ENCODE results near the gene CDH15.

The CDH15 gene

DNA sequence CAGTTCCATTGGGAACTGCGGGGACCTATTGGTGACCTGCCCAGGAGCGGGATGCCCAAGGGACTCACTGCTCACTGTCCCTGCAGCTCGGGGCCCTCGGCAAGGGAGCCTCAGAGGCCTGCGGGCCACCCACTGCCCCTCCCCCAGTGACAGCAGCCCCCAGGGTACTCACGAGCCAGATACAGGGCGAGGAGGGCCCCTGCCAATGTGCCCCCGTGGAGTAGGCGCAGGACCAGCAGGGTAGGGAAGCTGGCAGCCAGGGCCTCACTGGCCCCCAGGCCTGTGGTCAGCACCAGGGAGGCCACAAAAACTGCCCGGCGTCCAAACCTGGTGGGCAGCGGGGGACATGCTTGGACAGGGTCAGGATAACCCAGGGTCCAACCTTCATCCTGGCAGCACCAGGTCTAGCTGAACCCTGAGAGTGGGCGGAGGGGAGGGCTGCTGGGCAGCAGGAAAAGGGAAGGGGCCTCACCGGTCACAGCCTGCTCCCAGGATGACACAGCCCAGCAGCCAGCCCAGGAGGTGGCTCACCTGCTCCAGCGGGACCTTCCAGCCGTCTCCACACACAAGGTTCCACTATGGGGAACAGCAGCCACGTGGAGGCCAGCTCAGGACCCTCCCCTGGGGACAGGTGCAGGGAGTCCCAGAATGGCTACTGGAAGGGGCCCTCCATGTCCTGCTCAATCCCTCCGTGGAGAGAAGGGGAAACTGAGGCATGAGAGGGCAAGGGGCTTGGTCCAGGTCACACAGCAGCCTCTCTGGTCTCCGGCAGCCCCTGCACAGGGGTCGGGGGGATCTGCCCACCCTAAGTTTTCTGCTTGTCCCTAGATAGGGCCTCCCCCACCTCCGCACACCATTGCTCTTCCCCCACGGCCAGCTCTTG is 27.9 kb downstream of the CDH15 start:
- DNase-seq (ENCODE audit: low read depth in 2 of 2), result no peak

GRCh38 chr16:89200124-89200849 is 28.7 kb downstream of the CDH15 start, which contains the start of gene SLC22A31:
Gene SLC22A31, minus strand, starts transcription at chr16:89200537. Its CDS starts 36 bp downstream, at chr16:89200501.
- DNase-seq (ENCODE audit: low read depth in 2 of 2), result no peak

- DNase-seq (ENCODE audit: low read depth in 2 of 2), result no peak
These were observed 29.4 kb downstream of the CDH15 start for GRCh38 chr16:89200850-89201411.

- peak; percentile 75 to 80 for DNase-seq (ENCODE audit: low read depth in 2 of 2)
These were observed 30.2 kb downstream of the CDH15 start for GRCh38 chr16:89201439-89202377.

DNA sequence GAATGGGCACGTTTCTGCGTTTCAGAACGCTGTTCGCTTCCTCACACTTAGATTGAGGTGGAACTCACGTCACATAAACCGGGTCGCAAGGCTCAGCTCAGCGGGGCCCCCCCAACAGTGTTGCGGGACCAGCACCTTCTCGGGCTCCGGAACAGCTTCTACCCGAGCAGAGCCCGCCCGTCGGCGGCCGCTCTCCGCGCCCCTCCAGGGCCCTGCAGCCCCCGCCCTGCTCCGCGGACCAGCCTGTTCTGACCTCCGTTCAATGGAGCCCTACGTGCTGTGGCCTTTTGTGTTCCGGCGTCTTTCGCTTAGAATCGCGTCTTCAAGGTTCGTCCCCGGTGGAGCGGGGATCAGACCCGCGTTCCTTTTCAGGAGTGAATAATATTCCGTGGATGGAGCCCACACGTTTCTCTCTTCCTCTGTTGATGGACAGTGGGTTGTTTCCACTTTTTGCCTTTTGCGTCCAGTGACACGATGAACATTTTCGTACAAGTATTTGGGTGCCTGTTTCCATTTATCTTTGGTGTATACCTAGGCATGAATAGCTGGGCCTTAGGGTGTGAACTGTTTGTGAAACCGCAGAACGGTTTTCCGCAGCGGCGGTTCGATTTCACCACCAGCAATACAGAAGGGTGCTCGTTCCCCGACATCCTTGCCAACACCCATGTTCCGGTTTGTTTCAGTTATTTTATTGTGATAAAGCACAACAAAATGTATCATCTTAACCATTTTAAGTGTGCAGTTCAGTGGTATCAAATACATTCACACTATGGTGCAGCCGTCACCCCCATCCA is 31.1 kb downstream of the CDH15 start:
- DNase-seq (ENCODE audit: low read depth in 2 of 2), result no peak

DNA sequence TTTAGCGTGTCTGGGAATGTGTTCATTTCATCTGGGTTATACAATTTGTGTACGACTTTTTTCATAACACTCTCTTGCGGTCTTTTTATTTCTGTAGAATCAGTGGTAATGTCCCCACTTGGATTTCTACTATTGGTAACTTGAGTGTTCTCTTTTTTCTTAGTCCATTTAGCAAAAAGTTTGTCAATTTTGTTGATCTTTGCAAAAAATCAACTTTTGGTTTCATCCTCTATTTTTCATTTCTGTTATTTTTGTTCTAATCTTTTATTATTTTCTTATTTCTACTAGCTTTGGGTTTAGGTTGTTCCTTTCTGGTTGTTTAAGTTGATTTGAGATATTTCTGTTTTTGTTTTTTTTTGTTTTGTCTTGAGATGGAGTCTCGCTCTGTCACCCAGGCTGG is 36.4 kb downstream of the CDH15 start:
- DNase-seq (ENCODE audit: low read depth in 2 of 2), result no peak

GRCh38 chr16:89209522-89210044 is 38.0 kb downstream of the CDH15 start:
- DNase-seq (ENCODE audit: low read depth in 2 of 2), result no peak

DNA sequence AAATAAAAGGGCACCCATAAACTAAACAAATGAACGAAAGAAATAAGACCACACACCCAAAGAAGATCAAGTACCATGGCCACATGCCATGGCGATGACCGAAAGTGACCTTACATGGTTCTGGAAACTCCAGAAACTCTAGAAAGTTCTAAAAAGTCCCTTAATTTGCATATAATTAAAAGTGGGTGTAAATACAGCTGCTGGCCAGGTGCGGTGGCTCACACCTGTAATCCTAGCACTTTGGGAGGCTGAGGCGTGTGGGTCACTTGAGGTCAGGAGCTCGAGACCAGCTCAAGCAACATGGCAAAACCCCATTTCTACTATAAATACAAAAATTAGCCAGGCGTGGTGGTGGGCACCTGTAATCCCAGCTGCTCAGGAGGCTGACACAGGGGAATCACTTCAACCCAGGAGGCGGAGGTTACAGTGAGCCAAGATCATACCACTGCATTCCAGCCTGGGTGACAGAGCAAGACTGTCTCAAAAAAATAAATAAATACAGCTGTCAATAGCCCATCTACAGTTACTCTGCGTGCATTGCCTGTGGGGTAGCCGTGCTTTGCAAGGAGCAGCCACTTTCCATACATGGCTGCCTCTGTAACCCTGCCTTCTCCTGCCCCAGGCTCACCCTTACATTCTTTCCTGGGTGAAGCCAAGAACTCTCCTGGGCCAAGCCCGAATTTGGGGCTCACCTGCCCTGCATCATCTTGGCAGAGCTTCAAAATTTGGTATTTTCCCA is 38.8 kb downstream of the CDH15 start:
- no peak for DNase-seq (ENCODE audit: low read depth in 2 of 2)

DNA sequence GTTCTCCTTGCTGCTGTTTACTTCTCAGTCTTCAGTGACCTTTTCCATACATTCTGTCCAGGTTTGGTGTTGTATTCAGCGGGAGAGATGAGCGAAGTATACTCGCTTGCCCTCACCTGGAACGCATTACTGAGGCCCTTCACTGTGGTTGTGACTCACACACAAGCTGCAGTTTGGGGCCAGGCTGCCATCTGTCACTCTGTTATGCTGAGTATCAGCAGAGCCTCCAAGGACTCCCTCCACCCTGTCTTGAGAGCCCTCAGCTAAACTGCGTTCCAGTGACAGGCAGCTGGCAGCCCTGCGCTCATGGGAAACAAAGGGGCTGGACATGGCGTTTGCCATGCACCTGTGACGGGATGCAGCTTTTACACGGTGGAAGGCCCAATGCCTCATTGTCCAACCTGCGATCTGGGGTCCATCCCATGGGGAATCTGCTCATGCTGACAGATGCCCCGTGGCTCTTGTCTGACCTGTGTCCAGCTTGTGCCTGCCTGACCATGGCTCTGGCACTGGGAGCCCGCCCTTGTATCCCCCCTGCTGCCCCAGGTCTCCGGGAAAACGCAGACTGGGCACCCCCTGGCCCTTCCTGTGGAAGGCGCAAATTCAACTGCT is 39.5 kb downstream of the CDH15 start:
- DNase-seq (ENCODE audit: low read depth in 2 of 2), result no peak

- DNase-seq (ENCODE audit: low read depth in 2 of 2), result peak; percentile 59 to 70
These were observed 45.0 kb downstream of the CDH15 start for GRCh38 chr16:89216315-89217137.

- DNase-seq (ENCODE audit: low read depth in 2 of 2), result no peak
These were observed 45.5 kb downstream of the CDH15 start for GRCh38 chr16:89217138-89217387.

DNA sequence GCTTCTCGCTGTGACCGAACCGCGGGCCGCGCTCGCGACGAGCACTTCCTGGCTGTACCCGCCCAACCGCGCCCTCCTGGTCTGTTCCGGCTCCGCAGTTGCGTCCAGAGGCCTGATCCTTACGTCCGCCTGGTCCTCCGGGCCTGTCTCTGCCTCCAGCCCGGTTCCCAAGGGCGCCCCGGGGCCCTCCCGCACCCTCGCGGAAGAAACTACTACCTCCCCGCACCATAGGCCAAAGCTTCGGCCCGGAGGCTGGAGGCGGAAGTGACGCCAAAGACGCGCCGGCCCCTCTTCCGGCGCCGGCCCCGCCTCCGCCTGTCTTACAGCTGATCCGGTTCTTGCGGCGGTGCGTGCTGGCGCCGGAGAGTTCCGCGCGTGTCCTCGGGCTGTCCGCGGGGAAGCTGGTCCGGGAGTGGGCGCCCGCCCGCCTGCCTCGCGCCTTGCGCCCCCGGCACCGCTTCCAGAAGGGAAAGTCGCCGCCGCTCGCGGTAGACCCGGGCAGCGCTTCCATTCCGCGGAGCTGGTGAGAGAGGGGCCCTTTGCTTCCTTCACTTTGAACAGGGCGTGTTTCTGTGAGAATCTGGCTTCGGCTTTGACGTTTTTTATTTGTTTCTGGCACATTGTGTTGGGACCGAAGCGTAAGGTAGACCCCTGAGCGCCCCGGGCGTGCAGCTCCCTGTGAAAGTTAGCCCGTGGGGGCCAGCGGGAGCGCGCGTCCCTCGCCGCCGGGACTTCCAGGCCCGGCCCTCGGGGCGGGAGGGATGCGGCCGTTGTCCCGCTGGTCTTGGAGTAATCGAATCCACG is 46.0 kb downstream of the CDH15 start, which contains the start of gene ZNF778:
Gene ZNF778, plus strand, starts transcription at position 316 of the 804 bp plus-strand sequence. CDS start 3,425 bp downstream, outside the sequence.
- peak; percentile 57 to 66 for DNase-seq (ENCODE audit: low read depth in 2 of 2)

DNA sequence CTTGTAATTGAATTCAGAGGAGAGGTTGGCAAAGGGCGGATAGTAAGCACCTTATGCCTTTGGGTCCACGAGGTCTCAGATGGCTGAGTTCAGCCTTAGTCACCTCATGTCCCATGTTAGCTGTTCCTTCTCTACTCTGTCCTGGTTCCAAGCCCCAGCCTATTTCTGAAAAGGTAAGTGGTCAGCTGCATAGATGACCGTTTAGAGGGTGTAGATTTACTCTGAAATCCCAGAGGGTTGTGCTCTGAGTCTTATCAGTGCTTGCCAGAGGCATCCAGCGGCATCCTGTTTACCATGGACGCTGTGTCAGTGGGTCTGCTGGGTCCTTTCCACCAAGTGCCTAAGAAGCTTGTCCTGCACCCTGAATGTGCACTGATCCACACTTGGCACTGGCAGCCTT is 47.8 kb downstream of the CDH15 start:
- DNase-seq (ENCODE audit: low read depth in 2 of 2), result no peak

DNA sequence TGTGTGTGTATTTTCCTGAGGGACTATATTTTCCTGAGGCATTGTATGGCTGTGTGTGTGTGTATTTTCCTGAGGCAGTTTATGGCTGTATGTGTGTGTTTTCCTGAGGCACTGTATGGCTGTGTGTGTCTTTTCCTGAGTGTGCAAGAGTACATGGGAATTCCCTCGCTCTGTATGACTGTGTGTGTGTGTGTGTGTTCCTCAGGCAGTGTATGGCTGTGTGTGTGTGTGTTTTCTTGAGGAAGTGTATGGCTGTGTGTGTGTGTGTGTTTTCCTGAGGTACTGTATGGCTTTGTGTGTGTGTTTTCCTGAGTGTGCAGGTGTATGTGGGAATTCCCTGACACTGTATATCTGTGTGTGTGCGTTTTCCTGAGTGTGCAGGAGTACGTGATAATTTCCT is 50.1 kb downstream of the CDH15 start:
- DNase-seq (ENCODE audit: low read depth in 2 of 2), result no peak

DNA sequence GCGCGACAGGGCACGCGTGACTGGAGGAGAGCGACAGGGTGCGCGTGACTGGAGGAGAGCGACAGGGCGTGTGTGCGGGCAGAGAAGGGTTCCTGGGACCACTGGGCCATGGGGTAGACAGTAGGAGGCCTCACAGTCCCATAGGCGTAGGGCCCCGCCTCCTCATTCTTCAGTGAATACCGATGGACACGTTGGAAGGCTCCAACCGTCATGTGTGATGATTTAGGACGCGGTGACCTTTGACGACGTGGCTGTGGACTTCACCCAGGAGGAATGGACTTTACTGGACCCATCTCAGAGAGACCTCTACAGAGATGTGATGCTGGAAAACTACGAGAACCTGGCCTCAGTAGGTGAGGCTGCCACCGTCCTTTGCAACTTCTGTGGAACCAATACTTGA is 51.4 kb downstream of the CDH15 start:
- no peak for DNase-seq (ENCODE audit: low read depth in 2 of 2)

DNA sequence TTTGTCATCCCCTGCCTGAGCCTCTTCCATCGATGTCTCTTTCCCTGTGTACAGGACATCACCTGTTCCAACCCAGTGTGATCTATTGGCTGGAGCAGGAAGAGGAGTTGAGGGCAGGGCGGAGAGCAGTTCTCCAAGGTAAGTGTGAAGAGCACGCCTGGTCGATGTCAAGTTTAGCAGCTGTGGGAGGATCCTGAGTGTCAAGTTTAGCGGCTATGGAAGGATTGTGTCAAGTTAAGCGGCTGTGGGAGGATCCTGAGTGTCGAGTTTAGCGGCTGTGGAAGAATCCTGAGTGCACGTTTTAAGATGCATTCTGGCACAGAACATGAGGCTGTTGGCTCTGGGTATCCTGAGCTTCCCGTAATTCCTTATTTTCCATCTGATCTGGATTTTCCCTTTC is 53.1 kb downstream of the CDH15 start:
- no peak for DNase-seq (ENCODE audit: low read depth in 2 of 2)

DNA sequence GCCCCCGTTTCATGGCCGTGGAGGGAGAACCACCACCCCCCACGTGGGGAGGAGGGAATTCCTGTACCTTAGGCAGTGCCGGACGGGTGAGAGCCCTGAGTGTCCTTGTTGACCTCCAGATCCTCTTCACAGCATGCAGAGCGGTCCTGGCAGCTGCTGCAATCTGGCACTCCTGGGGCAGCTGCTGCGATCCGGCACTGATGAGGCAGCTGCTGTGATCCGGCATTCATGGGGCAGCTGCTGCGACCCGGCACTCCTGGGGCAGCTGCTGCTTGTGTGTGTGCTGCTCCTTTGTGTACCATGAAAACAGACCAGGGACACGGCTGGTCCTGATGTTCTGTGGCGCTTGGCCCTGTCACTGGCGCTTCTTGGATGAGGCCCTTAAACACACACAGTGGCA is 58.7 kb downstream of the CDH15 start:
- no peak for DNase-seq (ENCODE audit: low read depth in 2 of 2)

DNA sequence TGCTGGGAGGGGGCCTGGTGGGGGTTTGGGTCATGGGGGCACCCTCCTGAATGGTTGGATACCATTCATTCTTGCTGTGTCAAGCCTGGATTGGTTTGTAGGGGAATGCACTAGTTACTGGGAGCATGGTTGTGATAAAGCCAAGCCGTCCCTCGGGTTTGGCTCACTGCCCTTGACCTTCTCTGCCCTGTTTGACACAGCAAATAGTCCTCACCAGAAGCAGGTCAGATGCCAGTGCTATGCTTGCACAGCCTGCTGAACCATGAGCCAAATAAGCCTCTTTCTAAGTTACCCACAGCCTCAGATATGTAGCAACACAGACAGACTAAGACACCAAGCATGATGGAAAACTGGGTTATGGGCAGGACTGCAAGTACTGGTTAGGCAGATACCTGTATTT is 60.6 kb downstream of the CDH15 start:
- DNase-seq (ENCODE audit: low read depth in 2 of 2), result no peak

Data from activated CD4-positive, alpha-beta T cell treated with anti-CD3 and anti-CD28 coated beads for 24 hours (primary cell).